ENCODE data around the gene MARCHF10. TPM values are rescaled to one million over a fixed set of nuclear protein-coding genes. Genes with fewer than 3 reads are reported as not detected.

MARCHF10 gene
- total and polyA plus RNA-seq, 2 experiments from 2014 or later: not detected

GRCh38 chr17:62657690-62658089 lies 150.4 kb downstream of the MARCHF10 start:
- no peak for DNase-seq (ENCODE audit: low spot score)
- WGBS (ENCODE audit: low lambda C conversion rate, missing lambda C conversion rate): 92% methylated on average over 9 of the region's 9 CpGs
- Histone ChIP-seq H3K79me2 (peaks cover 11% of the 10 kb centered on the region), H3K9me3 (ENCODE audit: low read depth) (peaks cover 6% of the 10 kb centered on the region), H3K36me3 (replicated peaks; ENCODE audit: insufficient read depth, low read depth) (no peaks in the 10 kb centered on the region), H4K20me1 (ENCODE audit: insufficient read depth, poor library complexity, severe bottlenecking) (peaks cover 13% of the 10 kb centered on the region), H3K27ac (no peak overlapping the region), H3K4me3 (no peak overlapping the region), H2AFZ (no peak overlapping the region), H3K4me1 (ENCODE audit: insufficient read depth) (peaks cover 20% of the 10 kb centered on the region), H3K27me3 (no peaks in the 10 kb centered on the region), H3K4me2 (no peak overlapping the region), H3K9me2 (replicated peaks; ENCODE audit: insufficient read depth) (no peaks in the 10 kb centered on the region)
- no peak for TF ChIP-seq EZH2 (IDR thresholded peaks at IDR 0.05; ENCODE audit: borderline replicate concordance)
- no peak for TF ChIP-seq EZH2phosphoT487 (IDR thresholded peaks at IDR 0.05; ENCODE audit: low read depth, severe bottlenecking, unreplicated experiment)
- TF ChIP-seq CTCF (IDR thresholded peaks at IDR 0.05; ENCODE audit: poor library complexity): no peak

- peaks cover 6% of the 10 kb centered on the region for H3K9me3 ChIP-seq (ENCODE audit: low read depth)
- WGBS (ENCODE audit: low lambda C conversion rate, missing lambda C conversion rate): 96% methylated on average over 3 of the region's 3 CpGs
- peaks cover 25% of the 10 kb centered on the region for H3K4me1 ChIP-seq (ENCODE audit: insufficient read depth)
- H3K4me3 ChIP-seq: no peak overlapping the region
- TF ChIP-seq EZH2 (IDR thresholded peaks at IDR 0.05; ENCODE audit: borderline replicate concordance) (no peak), EZH2phosphoT487 (IDR thresholded peaks at IDR 0.05; ENCODE audit: low read depth, severe bottlenecking, unreplicated experiment) (no peak), CTCF (IDR thresholded peaks at IDR 0.05; ENCODE audit: poor library complexity) (no peak)
- no peaks in the 10 kb centered on the region for H3K9me2 ChIP-seq (replicated peaks; ENCODE audit: insufficient read depth)
- DNase-seq (ENCODE audit: low spot score): no peak
- H4K20me1 ChIP-seq (ENCODE audit: insufficient read depth, poor library complexity, severe bottlenecking): peaks cover 13% of the 10 kb centered on the region
- H2AFZ ChIP-seq: no peak overlapping the region
- H3K27ac ChIP-seq: no peak overlapping the region
- no peaks in the 10 kb centered on the region for H3K36me3 ChIP-seq (replicated peaks; ENCODE audit: insufficient read depth, low read depth)
- peaks cover 11% of the 10 kb centered on the region for H3K79me2 ChIP-seq
- H3K27me3 ChIP-seq: no peaks in the 10 kb centered on the region
- H3K4me2 ChIP-seq: no peak overlapping the region
These were observed 150.9 kb downstream of the MARCHF10 start for GRCh38 chr17:62657145-62657665.

- Histone ChIP-seq H3K36me3 (replicated peaks; ENCODE audit: insufficient read depth, low read depth) (no peaks in the 10 kb centered on the region), H2AFZ (no peak overlapping the region), H3K79me2 (peaks cover 11% of the 10 kb centered on the region), H3K4me1 (ENCODE audit: insufficient read depth) (peaks cover 28% of the 10 kb centered on the region), H4K20me1 (ENCODE audit: insufficient read depth, poor library complexity, severe bottlenecking) (peaks cover 13% of the 10 kb centered on the region), H3K4me3 (no peak overlapping the region), H3K27me3 (no peaks in the 10 kb centered on the region), H3K27ac (no peak overlapping the region), H3K9me2 (replicated peaks; ENCODE audit: insufficient read depth) (no peaks in the 10 kb centered on the region), H3K9me3 (ENCODE audit: low read depth) (peaks cover 6% of the 10 kb centered on the region), H3K4me2 (no peak overlapping the region)
- 27% methylated on average over 1 of the region's 1 CpG for WGBS (ENCODE audit: low lambda C conversion rate, missing lambda C conversion rate)
- no peak for DNase-seq (ENCODE audit: low spot score)
- TF ChIP-seq EZH2 (IDR thresholded peaks at IDR 0.05; ENCODE audit: borderline replicate concordance) (no peak), CTCF (IDR thresholded peaks at IDR 0.05; ENCODE audit: poor library complexity) (no peak), EZH2phosphoT487 (IDR thresholded peaks at IDR 0.05; ENCODE audit: low read depth, severe bottlenecking, unreplicated experiment) (no peak)
These were observed 151.7 kb downstream of the MARCHF10 start for GRCh38 chr17:62656446-62656845.

Measured in hepatocyte (in vitro differentiated cells).